Endodermal cell (in vitro differentiated cells): ENCODE measurements around the gene GPRIN2. TPM values are rescaled to one million over a fixed set of nuclear protein-coding genes. Genes with fewer than 3 reads are reported as not detected.
A peak's percentile ranks its signal among the peaks of the same experiment; 100 is the strongest.

Experiments
- DNase-seq: peaks from one replicate; pipeline ENCODE4 v3.0.0-alpha.2; 2017
- H3K27ac ChIP-seq: 2 replicates; pipeline ENCODE4 v1.5.1; 2013; ENCODE audit warnings: mild to moderate bottlenecking, low read depth, low read length, moderate library complexity
- H3K27me3 ChIP-seq: 2 replicates; pipeline ENCODE4 v1.6.1; 2013; ENCODE audit warnings: mild to moderate bottlenecking, low read length, moderate library complexity; ENCODE audit not compliant: insufficient read depth, control insufficient read depth, poor library complexity, severe bottlenecking
- H3K36me3 ChIP-seq: 2 replicates; pipeline ENCODE4 v1.7.0; 2013; ENCODE audit warnings: mild to moderate bottlenecking, low read length, moderate library complexity; ENCODE audit not compliant: control insufficient read depth, insufficient read depth
- H3K4me1 ChIP-seq: one replicate; pipeline ENCODE4 v1.7.0; 2013; ENCODE audit warnings: low read length; ENCODE audit not compliant: control insufficient read depth, insufficient read depth
- H3K4me3 ChIP-seq: 2 replicates; pipeline ENCODE4 v1.5.1; 2013; ENCODE audit warnings: mild to moderate bottlenecking, low read length, moderate library complexity
- H3K9ac ChIP-seq: 2 replicates; pipeline ENCODE4 v1.6.1; 2013; ENCODE audit warnings: mild to moderate bottlenecking, low read length, moderate library complexity; ENCODE audit not compliant: poor library complexity, severe bottlenecking; ENCODE audit errors: extremely low read depth
- H3K9me3 ChIP-seq: 2 replicates; pipeline ENCODE4 v1.6.1; 2013; ENCODE audit warnings: mild to moderate bottlenecking, low read length, moderate library complexity; ENCODE audit not compliant: control insufficient read depth
- H3K27ac Mint-ChIP-seq: 2 replicates; pipeline ENCODE4 v1.8.0; 2020; ENCODE audit warnings: mixed read lengths
- H3K27me3 Mint-ChIP-seq: 2 replicates; pipeline ENCODE4 v1.8.0; 2021; ENCODE audit warnings: mild to moderate bottlenecking, mixed read lengths; ENCODE audit not compliant: insufficient read depth
- H3K36me3 Mint-ChIP-seq: 2 replicates; pipeline ENCODE4 v1.8.0; 2020; ENCODE audit warnings: low read depth, mixed read lengths
- H3K4me1 Mint-ChIP-seq: 2 replicates; pipeline ENCODE4 v1.8.0; 2020; ENCODE audit warnings: mixed read lengths
- H3K4me3 Mint-ChIP-seq: 2 replicates; pipeline ENCODE4 v1.8.0; 2020; ENCODE audit warnings: mild to moderate bottlenecking, moderate library complexity, mixed read lengths
- H3K9me3 Mint-ChIP-seq: 2 replicates; pipeline ENCODE4 v1.8.0; 2020; ENCODE audit warnings: mild to moderate bottlenecking, mixed read lengths
- CTCF ChIP-seq: fragments of 200-600 bp; sonication (generic); conservative IDR thresholded peaks from 2 replicates; pipeline ENCODE4 v1.5.0; 2021; ENCODE audit warnings: antibody characterized with exemption, mild to moderate bottlenecking
- WGBS, 2 experiments: methylation state at CpG; one replicate each; pipeline versions ENCODE4 v1.1.5 to v1.1.7; 2013; ENCODE audit warnings: missing lambda C conversion rate in 2 of 2, mixed read lengths in 1 of 2; ENCODE audit not compliant: insufficient coverage in 1 of 2, insufficient read length in 1 of 2; 5-methylcytosine and 5-hydroxymethylcytosine counted together
- total RNA-seq, 2 donors: library from RNA; stranded (reverse); fragmentation: NEBNext Ultra II Directional in 1 of 2; extraction: Animal tissue kit (Norgen Biotek cat#: 25700) in 1 of 2; gene quantifications; 2 replicates in 1 of 2; 3 replicates in 1 of 2; pipeline ENCODE4 v1.2.1, GENCODE V29; 2021

Gene GPRIN2
- total RNA-seq, 2 donors from 2014 or later, result 16.1 to 25.2 TPM

GRCh38 chr10:46553238-46554049, 3.0 kb downstream of the GPRIN2 start:
- H3K9me3 ChIP-seq, result no peaks in the 10 kb centered on the region
- Mint-ChIP-seq H3K36me3 (peaks cover 2% of the 10 kb centered on the region), H3K9me3 (no peaks in the 10 kb centered on the region), H3K27ac (no peak overlapping the region), H3K27me3 (no peaks in the 10 kb centered on the region), H3K4me3 (no peak overlapping the region), H3K4me1 (peaks cover 8% of the 10 kb centered on the region)
- H3K4me1 ChIP-seq, result peaks cover 10% of the 10 kb centered on the region
- H3K27me3 ChIP-seq, result peaks cover 28% of the 10 kb centered on the region
- TF ChIP-seq CTCF, result no peak
- WGBS, 2 experiments, result 90 to 92% methylated on average over 2 of the region's 2 CpGs
- no peak overlapping the region for H3K9ac ChIP-seq
- DNase-seq, result peak; percentile 41
- no peak overlapping the region for H3K4me3 ChIP-seq
- no peaks in the 10 kb centered on the region for H3K36me3 ChIP-seq
- H3K27ac ChIP-seq, result no peak overlapping the region

- Mint-ChIP-seq H3K4me3 (no peak overlapping the region), H3K4me1 (peaks cover 3% of the 10 kb centered on the region)
Observed at GRCh38 chr10:46552526-46553237, 3.8 kb downstream of the GPRIN2 start.

More at GRCh38 chr10:46552526-46553237, 3.8 kb downstream of the GPRIN2 start:
- no peak overlapping the region for H3K27ac Mint-ChIP-seq
- Histone ChIP-seq H3K4me1 (peaks cover 7% of the 10 kb centered on the region), H3K36me3 (no peaks in the 10 kb centered on the region), H3K27ac (no peak overlapping the region), H3K4me3 (no peak overlapping the region), H3K9ac (no peak overlapping the region), H3K27me3 (peaks cover 23% of the 10 kb centered on the region), H3K9me3 (no peaks in the 10 kb centered on the region)
- H3K9me3 Mint-ChIP-seq, result no peaks in the 10 kb centered on the region
- no peaks in the 10 kb centered on the region for H3K27me3 Mint-ChIP-seq
- H3K36me3 Mint-ChIP-seq, result peaks cover 2% of the 10 kb centered on the region
- 92 to 94% methylated on average over 10 of the region's 10 CpGs for WGBS, 2 experiments
- DNase-seq, result peak; percentile 40
- no peak for TF ChIP-seq CTCF
